HepG2 (cell line): ENCODE results near the gene SPC24. TPM values are rescaled to one million over a fixed set of nuclear protein-coding genes. Genes with fewer than 3 reads are reported as not detected.
A peak's percentile ranks its signal among the peaks of the same experiment; 100 is the strongest.

ENCODE experiments used
- BCL3 ChIP-seq: sonication (generic); formaldehyde crosslinking; IDR thresholded peaks from 2 replicates; pipeline ENCODE4 v1.5.1; 2020; ENCODE audit warnings: mild to moderate bottlenecking, missing genetic modification reagents, moderate library complexity
- GABPA ChIP-seq, 2 experiments: IDR thresholded peaks; 2 replicates each; pipeline ENCODE4 v1.6.1; 2011 to 2016; ENCODE audit warnings: low read depth in 2 of 2, low read length in 1 of 2, missing biosample characterization in 1 of 2, missing genetic modification characterization in 1 of 2
- HIC2 ChIP-seq: sonication (generic); formaldehyde crosslinking; IDR thresholded peaks from 2 replicates; pipeline ENCODE4 v1.9.0; 2022; ENCODE audit warnings: low read depth, missing genetic modification reagents
- HNF1B ChIP-seq: sonication (generic); formaldehyde crosslinking; IDR thresholded peaks from 2 replicates; pipeline ENCODE4 v1.5.1; 2020; ENCODE audit warnings: mild to moderate bottlenecking, moderate library complexity, missing genetic modification reagents
- JARID2 ChIP-seq: sonication (generic); formaldehyde crosslinking; IDR thresholded peaks from 2 replicates; pipeline ENCODE4 v1.8.1; 2023; ENCODE audit warnings: missing genetic modification reagents, inconsistent platforms; ENCODE audit not compliant: insufficient replicate concordance
- PRDM10 ChIP-seq: sonication (generic); formaldehyde crosslinking; IDR thresholded peaks from 2 replicates; pipeline ENCODE4 v1.4.0; 2020; ENCODE audit warnings: low read depth, missing genetic modification reagents
- ZFY ChIP-seq: sonication (generic); formaldehyde crosslinking; IDR thresholded peaks from 2 replicates; pipeline ENCODE4 v1.4.0; 2020; ENCODE audit warnings: missing genetic modification reagents
- ZMAT3 ChIP-seq: sonication (generic); formaldehyde crosslinking; conservative IDR thresholded peaks from 2 replicates; pipeline ENCODE4 v1.7.0; 2021; ENCODE audit warnings: missing genetic modification reagents
- ZMAT5 ChIP-seq: sonication (generic); formaldehyde crosslinking; IDR thresholded peaks from 2 replicates; pipeline ENCODE4 v1.5.0; 2020; ENCODE audit warnings: mild to moderate bottlenecking, low read depth, missing genetic modification reagents, borderline replicate concordance
- ZNF615 ChIP-seq: sonication (generic); formaldehyde crosslinking; IDR thresholded peaks from 2 replicates; pipeline ENCODE4 v1.5.0; 2020; ENCODE audit warnings: mild to moderate bottlenecking, missing genetic modification reagents, borderline replicate concordance
- ZNF678 ChIP-seq: sonication (generic); formaldehyde crosslinking; IDR thresholded peaks from 2 replicates; pipeline ENCODE4 v1.4.0; 2020; ENCODE audit warnings: mild to moderate bottlenecking, missing genetic modification reagents
- ZNF7 ChIP-seq: IDR thresholded peaks from 2 replicates; pipeline ENCODE4 v1.6.1; 2016; ENCODE audit warnings: missing biosample characterization, missing genetic modification reagents
- ZNF784 ChIP-seq: sonication (generic); formaldehyde crosslinking; IDR thresholded peaks from 2 replicates; pipeline ENCODE4 v1.5.1; 2020; ENCODE audit warnings: missing genetic modification reagents, mild to moderate bottlenecking, borderline replicate concordance
- ZNF883 ChIP-seq: sonication (generic); formaldehyde crosslinking; IDR thresholded peaks from 2 replicates; pipeline ENCODE4 v1.5.1; 2020; ENCODE audit warnings: mild to moderate bottlenecking, missing genetic modification reagents; ENCODE audit errors: not compliant biosample characterization
- polyA plus RNA-seq, 8 experiments: library from polyadenylated mRNA; depleted of rRNA in 3 of 8; stranded (reverse) in 7 of 8; unstranded in 1 of 8; fragments of >200 nt; fragmentation: Illumina TruSeq in 4 of 8; extraction: Trizol in 4 of 8; gene quantifications; 2 replicates each; pipeline versions ENCODE4 v1.2.1 to v1.2.3, GENCODE V29; 2011 to 2016; ENCODE audit warnings: low read depth in 4 of 8, missing spikeins in 1 of 8, mixed read lengths in 1 of 8; ENCODE audit not compliant: insufficient read depth in 1 of 8
- total RNA-seq, 5 experiments: library from RNA; depleted of rRNA; stranded (reverse); fragments of >200 nt; fragmentation: Illumina TruSeq; extraction: Trizol; gene quantifications; 2 replicates each; pipeline ENCODE4 v1.2.3, GENCODE V29; 2016; ENCODE audit warnings: low read depth in 1 of 5

The SPC24 gene
- total and polyA plus RNA-seq, 2 of the 13 experiments (the other 11 are each of a cell fraction or from before 2014, with no cell fraction given): 10.0 to 46.2 TPM

- TF ChIP-seq ZNF883 (peak; percentile 69), ZNF7 (no peak), GABPA (IDR thresholded peaks at IDR 0.05; ENCODE audit: low read depth, low read length) (no peak), GABPA (CRISPR knock-in tag; IDR thresholded peaks at IDR 0.05; ENCODE audit: low read depth) (peak; percentile 22; the same call in 1 of the 2 replicates), BCL3 (CRISPR knock-in tag) (peak; percentile 80), JARID2 (CRISPR knock-in tag) (no peak), ZNF678 (no peak), PRDM10 (CRISPR knock-in tag) (peak; percentile 45; the same call in 1 of the 2 replicates), ZNF615 (CRISPR knock-in tag) (no peak), ZFY (CRISPR knock-in tag) (peak; percentile 43; the same call in 1 of the 2 replicates), ZMAT5 (CRISPR knock-in tag) (no peak), HIC2 (CRISPR knock-in tag) (peak; percentile 34; the same call in 1 of the 2 replicates), HNF1B (CRISPR knock-in tag) (peak; percentile 80; the same call in 1 of the 2 replicates), ZMAT3 (CRISPR knock-in tag) (no peak), ZNF784 (CRISPR knock-in tag) (0 out of 2 replicates have a peak, but pooled peaks have one; percentile 23)
Observed at GRCh38 chr19:11130824-11131455, 24.6 kb downstream of the SPC24 start (continued).
